ENCODE measurements around the gene CDK5RAP3. TPM values are rescaled to one million over a fixed set of nuclear protein-coding genes. Genes with fewer than 3 reads are reported as not detected.

CDK5RAP3 gene
- total and polyA plus RNA-seq, 2 of the 13 experiments (the other 11 are each of a cell fraction or from before 2014, with no cell fraction given): 128 to 154 TPM

- TF ChIP-seq ZFP91 (CRISPR knock-in tag; IDR thresholded peaks at IDR 0.05; ENCODE audit: borderline replicate concordance) (peak; percentile 99), ZNF776 (CRISPR knock-in tag; IDR thresholded peaks at IDR 0.05) (peak; percentile 90; the same call in 1 of the 2 replicates), ZBTB7A (CRISPR knock-in tag; IDR thresholded peaks at IDR 0.05) (peak; percentile 31; the same call in 1 of the 2 replicates), KLF6 (CRISPR knock-in tag; IDR thresholded peaks at IDR 0.05) (peak; percentile 91; the same call in 1 of the 2 replicates), ZBTB8A (CRISPR knock-in tag; IDR thresholded peaks at IDR 0.05; ENCODE audit: borderline replicate concordance, low read depth) (no peak), ARNT (IDR thresholded peaks at IDR 0.05) (no peak), STAG1 (CRISPR knock-in tag; IDR thresholded peaks at IDR 0.05) (no peak; the same call in 1 of the 2 replicates), MTERF4 (CRISPR knock-in tag; IDR thresholded peaks at IDR 0.05) (peak; percentile 66), GPBP1L1 (CRISPR knock-in tag; IDR thresholded peaks at IDR 0.05) (no peak), DMAP1 (CRISPR knock-in tag; IDR thresholded peaks at IDR 0.05) (peak; percentile 97), TCF7L2 (IDR thresholded peaks at IDR 0.05; ENCODE audit: low read depth, low read length) (no peak), RFX5 (IDR thresholded peaks at IDR 0.05; ENCODE audit: low read depth, low read length) (peak; percentile 76), ZMYM4 (CRISPR knock-in tag; IDR thresholded peaks at IDR 0.05) (peak; percentile 98), POLR2AphosphoS5 (IDR thresholded peaks at IDR 0.05; ENCODE audit: low read depth, low read length) (peak; percentile 80), ATF3 (CRISPR knock-in tag; IDR thresholded peaks at IDR 0.05) (0 out of 2 replicates have a peak, but pooled peaks have one; percentile 21), DBP (CRISPR knock-in tag; IDR thresholded peaks at IDR 0.05; ENCODE audit: not compliant biosample characterization) (no peak), ZFY (CRISPR knock-in tag; IDR thresholded peaks at IDR 0.05) (peak; percentile 89), HNF1B (CRISPR knock-in tag; IDR thresholded peaks at IDR 0.05) (peak; percentile 93), U2AF1 (optimal IDR thresholded peaks at IDR 0.05; ENCODE audit: low read depth, low read length) (no peak), ZNF275 (CRISPR knock-in tag; IDR thresholded peaks at IDR 0.05; ENCODE audit: borderline replicate concordance) (peak; percentile 88), ZNF589 (CRISPR knock-in tag; conservative IDR thresholded peaks at IDR 0.05) (peak; percentile 77; the same call in 1 of the 2 replicates), HCFC1 (IDR thresholded peaks at IDR 0.05; ENCODE audit: low read depth, low read length) (no peak; the same call in 1 of the 2 replicates)
Measured at GRCh38 chr17:47941246-47942095, 29.4 kb upstream of the CDK5RAP3 start, which contains the start of gene PNPO (continued).
